Naive thymus-derived CD4-positive, alpha-beta T cell (primary cell): ENCODE data around the gene CGNL1. TPM values are rescaled to one million over a fixed set of nuclear protein-coding genes. Genes with fewer than 3 reads are reported as not detected.
A peak's percentile ranks its signal among the peaks of the same experiment; 100 is the strongest.

Experiments
- ATAC-seq: fragments of 150-1000 bp; cut with Tn5 transposase; 2 replicates; pipeline ENCODE4 v1.10.0; 2021; ENCODE audit warnings: mild to moderate bottlenecking, moderate library complexity
- CTCF ChIA-PET: fragments of 350-600 bp; sonication (Branson Sonifier 250); formaldehyde crosslinking; loops from one replicate; lab custom pipeline; 2021; ENCODE audit warnings: antibody characterized with exemption; lab: Charles Lee
- POLR2A ChIA-PET: fragments of 350-600 bp; sonication (Branson Sonifier 250); formaldehyde crosslinking; loops from one replicate; lab custom pipeline; 2021; ENCODE audit warnings: antibody characterized with exemption, inconsistent platforms; lab: Charles Lee
- DNase-seq, 9 donors: peaks; one replicate each; pipeline versions ENCODE4 v3.0.0 to v3.0.0-alpha.2; 2020 to 2022; ENCODE audit warnings: mixed read lengths in 1 of 9
- H3K27ac ChIP-seq: one replicate; pipeline ENCODE4 v1.7.0; 2013; ENCODE audit warnings: mild to moderate bottlenecking, low read depth, low read length, moderate library complexity
- H3K27me3 ChIP-seq, 2 donors: one replicate each; pipeline ENCODE4 v1.7.0; 2013; ENCODE audit warnings: low read length in 2 of 2, mild to moderate bottlenecking in 2 of 2, moderate library complexity in 2 of 2; ENCODE audit not compliant: control insufficient read depth in 2 of 2, insufficient read depth in 2 of 2
- H3K36me3 ChIP-seq, 3 experiments: 1 replicate in 2 of 3; 2 replicates in 1 of 3; pipeline ENCODE4 v1.7.0; 2013; ENCODE audit warnings: low read length in 3 of 3, mild to moderate bottlenecking in 3 of 3, moderate library complexity in 1 of 3; ENCODE audit not compliant: insufficient read depth in 3 of 3, control insufficient read depth in 2 of 3
- H3K4me1 ChIP-seq, 2 donors: one replicate each; pipeline ENCODE4 v1.7.0; 2013; ENCODE audit warnings: low read length in 2 of 2, mild to moderate bottlenecking in 2 of 2, moderate library complexity in 1 of 2; ENCODE audit not compliant: control insufficient read depth in 2 of 2, insufficient read depth in 2 of 2
- H3K4me3 ChIP-seq: 2 replicates; pipeline ENCODE4 v1.7.0; 2013; ENCODE audit warnings: mild to moderate bottlenecking, low read length
- H3K9me3 ChIP-seq, 3 experiments: 1 replicate in 2 of 3; 2 replicates in 1 of 3; pipeline ENCODE4 v1.7.0; 2013; ENCODE audit warnings: low read length in 3 of 3; ENCODE audit not compliant: control insufficient read depth in 2 of 3
- H3K27ac Mint-ChIP-seq, 9 donors: one replicate each; pipeline ENCODE4 v1.8.0; 2020 to 2022; ENCODE audit warnings: mixed read lengths in 9 of 9, mild to moderate bottlenecking in 8 of 9, moderate library complexity in 5 of 9, inconsistent platforms in 2 of 9
- H3K27me3 Mint-ChIP-seq, 5 donors: one replicate each; pipeline ENCODE4 v1.8.0; 2021 to 2022; ENCODE audit warnings: mixed read lengths in 5 of 5, mild to moderate bottlenecking in 1 of 5
- H3K36me3 Mint-ChIP-seq, 5 donors: one replicate each; pipeline ENCODE4 v1.8.0; 2020 to 2022; ENCODE audit warnings: mixed read lengths in 5 of 5, mild to moderate bottlenecking in 3 of 5, inconsistent platforms in 1 of 5
- H3K4me1 Mint-ChIP-seq, 7 donors: one replicate each; pipeline ENCODE4 v1.8.0; 2020 to 2022; ENCODE audit warnings: mixed read lengths in 7 of 7, mild to moderate bottlenecking in 3 of 7, inconsistent platforms in 1 of 7
- H3K4me3 Mint-ChIP-seq, 10 donors: one replicate each; pipeline ENCODE4 v1.8.0; 2020 to 2022; ENCODE audit warnings: mild to moderate bottlenecking in 10 of 10, mixed read lengths in 10 of 10, moderate library complexity in 6 of 10, inconsistent platforms in 2 of 10
- H3K9me3 Mint-ChIP-seq, 11 donors: one replicate each; pipeline ENCODE4 v1.8.0; 2020 to 2022; ENCODE audit warnings: mixed read lengths in 11 of 11, mild to moderate bottlenecking in 4 of 11, inconsistent platforms in 1 of 11, moderate library complexity in 1 of 11
- intact Hi-C, 2 donors: fragments of 100-400 bp; cut with micrococcal nuclease; formaldehyde crosslinking; loops; one replicate each; pipeline ENCODE4 v1.15.1; 2023
- polyA plus RNA-seq, 2 donors: library from polyadenylated mRNA; unstranded; fragments of 300-500 nt; fragmentation: Illumina TruSeq; gene quantifications; one replicate each; pipeline ENCODE4 v1.2.3, GENCODE V29; 2021
- total RNA-seq, 6 experiments: library from RNA in 5 of 6; stranded (reverse) in 5 of 6; gene quantifications; 1 replicate in 5 of 6; 2 replicates in 1 of 6; pipeline ENCODE4 v1.2.3 and lab custom pipeline; 2021 to 2026

The CGNL1 gene
- total and polyA plus RNA-seq, 7 experiments from 2014 or later = not detected

- CTCF ChIA-PET = no interaction called here
- intact Hi-C loops = no loop called here
Measured at GRCh38 chr15:57589281-57589680, 213.0 kb downstream of the CGNL1 start.

GRCh38 chr15:57589754-57590153, 213.4 kb downstream of the CGNL1 start:
- Histone ChIP-seq H3K4me3 (no peak overlapping the region), H3K27me3 (no peaks in the 10 kb centered on the region), H3K9me3 (no peaks in the 10 kb centered on the region), H3K4me1 (peaks cover 0 to 46% of the 10 kb centered on the region in 2 donors), H3K36me3 (no peaks in the 10 kb centered on the region), H3K27ac (no peak overlapping the region)
- peak overlapping the region in 8 of 10 donors; percentile 25 to 71 (median 42) for H3K4me3 Mint-ChIP-seq
- peaks cover 0 to 7% (median 0%) of the 10 kb centered on the region in 11 donors for H3K9me3 Mint-ChIP-seq
- H3K27ac Mint-ChIP-seq = peak overlapping the region in 7 of 9 donors; percentile 62 to 97 (median 88)
- peaks cover 0 to 15% (median 3%) of the 10 kb centered on the region in 5 donors for H3K36me3 Mint-ChIP-seq
- peaks cover 18 to 83% (median 60%) of the 10 kb centered on the region in 7 donors for H3K4me1 Mint-ChIP-seq
- no peak for ATAC-seq
- ChIA-PET CTCF (interaction anchor here (1.5 to 2.6 kb wide), 2 partner anchors 30 to 270 kb away, joined by 6 read pairs; no protein-coding TSS in a partner anchor), POLR2A (interaction anchor here (1.4 kb wide), 1 partner anchor 10 kb away, joined by 5 read pairs; no protein-coding TSS in a partner anchor)
- DNase-seq = no peak
- H3K27me3 Mint-ChIP-seq = peaks cover 0 to 38% (median 19%) of the 10 kb centered on the region in 5 donors
- intact Hi-C loops = no loop called here

More at GRCh38 chr15:57589281-57589680, 213.0 kb downstream of the CGNL1 start:
- Histone ChIP-seq H3K9me3 (no peaks in the 10 kb centered on the region), H3K4me3 (no peak overlapping the region), H3K27me3 (no peaks in the 10 kb centered on the region), H3K27ac (no peak overlapping the region), H3K4me1 (peaks cover 0 to 46% of the 10 kb centered on the region in 2 donors), H3K36me3 (no peaks in the 10 kb centered on the region)
- no peak for ATAC-seq
- Mint-ChIP-seq H3K4me3 (peak overlapping the region in 6 of 10 donors; percentile 3 to 66 (median 36)), H3K4me1 (peaks cover 18 to 82% (median 59%) of the 10 kb centered on the region in 7 donors), H3K9me3 (peaks cover 0 to 7% (median 0%) of the 10 kb centered on the region in 11 donors), H3K36me3 (peaks cover 0 to 15% (median 3%) of the 10 kb centered on the region in 5 donors), H3K27me3 (peaks cover 0 to 36% (median 19%) of the 10 kb centered on the region in 5 donors), H3K27ac (peak overlapping the region in 7 of 9 donors; percentile 62 to 97 (median 88))
- DNase-seq = no peak
- POLR2A ChIA-PET = no interaction called here

GRCh38 chr15:57591237-57591821, 215.0 kb downstream of the CGNL1 start:
- H3K27me3 Mint-ChIP-seq = peaks cover 0 to 47% (median 19%) of the 10 kb centered on the region in 5 donors
- H3K4me3 Mint-ChIP-seq = peak overlapping the region; percentile 60 to 86 (median 82)
- no peaks in the 10 kb centered on the region for H3K9me3 ChIP-seq
- POLR2A ChIA-PET = interaction anchor here (1.4 kb wide), 1 partner anchor 9 kb away, joined by 5 read pairs; no protein-coding TSS in a partner anchor
- peaks cover 0 to 15% (median 0%) of the 10 kb centered on the region in 5 donors for H3K36me3 Mint-ChIP-seq
- peaks cover 0 to 41% of the 10 kb centered on the region in 2 donors for H3K4me1 ChIP-seq
- H3K36me3 ChIP-seq = no peaks in the 10 kb centered on the region
- H3K4me3 ChIP-seq = peak overlapping the region; percentile 50
- H3K4me1 Mint-ChIP-seq = peaks cover 18 to 75% (median 61%) of the 10 kb centered on the region in 7 donors
- no peak for ATAC-seq
- intact Hi-C loops = loop anchor here in 1 of 2 donors (1.0 kb wide), 1 partner anchor 30 kb away; no protein-coding TSS in a partner anchor
- peak overlapping the region in 8 of 9 donors; percentile 25 to 87 (median 78) for H3K27ac Mint-ChIP-seq
- H3K27ac ChIP-seq = peak overlapping the region; percentile 15
- H3K9me3 Mint-ChIP-seq = peaks cover 0 to 7% (median 0%) of the 10 kb centered on the region in 11 donors
- CTCF ChIA-PET = interaction anchor here (1.5 to 2.6 kb wide), 2 partner anchors 31 to 269 kb away, joined by 6 read pairs; no protein-coding TSS in a partner anchor
- peak in 1 of 9 donors; percentile 8 for DNase-seq
- no peaks in the 10 kb centered on the region for H3K27me3 ChIP-seq

GRCh38 chr15:57591822-57592367, 215.6 kb downstream of the CGNL1 start, which contains the start of gene MYZAP:
TSS of gene MYZAP (plus strand) at chr15:57591904. CDS start at chr15:57592035, 131 bp downstream.
- no peaks in the 10 kb centered on the region for H3K9me3 ChIP-seq
- intact Hi-C loops = loop anchor here in 1 of 2 donors (1.0 kb wide), 1 partner anchor 31 kb away; no protein-coding TSS in a partner anchor
- H3K36me3 Mint-ChIP-seq = peaks cover 0 to 15% (median 0%) of the 10 kb centered on the region in 5 donors

GRCh38 chr15:57592426-57592825, 216.1 kb downstream of the CGNL1 start:
- Histone ChIP-seq H3K27ac (no peak overlapping the region), H3K4me3 (no peak overlapping the region), H3K36me3 (no peaks in the 10 kb centered on the region), H3K9me3 (no peaks in the 10 kb centered on the region), H3K27me3 (no peaks in the 10 kb centered on the region), H3K4me1 (peaks cover 0 to 30% of the 10 kb centered on the region in 2 donors)
- no peak for ATAC-seq
- peaks cover 0 to 7% (median 0%) of the 10 kb centered on the region in 11 donors for H3K9me3 Mint-ChIP-seq
- peaks cover 12 to 64% (median 50%) of the 10 kb centered on the region in 7 donors for H3K4me1 Mint-ChIP-seq
- H3K27me3 Mint-ChIP-seq = peaks cover 0 to 47% (median 19%) of the 10 kb centered on the region in 5 donors
- POLR2A ChIA-PET = no interaction called here
- DNase-seq = no peak
- CTCF ChIA-PET = interaction anchor here (2.6 kb wide), 1 partner anchor 32 kb away, joined by 6 read pairs; no protein-coding TSS in a partner anchor
- intact Hi-C loops = no loop called here
- H3K4me3 Mint-ChIP-seq = peak overlapping the region; percentile 27 to 86 (median 76)
- H3K36me3 Mint-ChIP-seq = peaks cover 0 to 15% (median 0%) of the 10 kb centered on the region in 5 donors
- H3K27ac Mint-ChIP-seq = peak overlapping the region in 6 of 9 donors; percentile 10 to 92 (median 74)

More at GRCh38 chr15:57591822-57592367, 215.6 kb downstream of the CGNL1 start, which contains the start of gene MYZAP:
- Mint-ChIP-seq H3K27ac (peak within 1 kb of the TSS in 8 of 9 donors; percentile 25 to 92 (median 79)), H3K9me3 (peaks cover 0 to 7% (median 0%) of the 10 kb centered on the region in 11 donors), H3K4me1 (peaks cover 17 to 69% (median 55%) of the 10 kb centered on the region in 7 donors), H3K27me3 (peaks cover 0 to 47% (median 19%) of the 10 kb centered on the region in 5 donors), H3K4me3 (peak within 1 kb of the TSS; percentile 60 to 86 (median 82))
- no peaks in the 10 kb centered on the region for H3K36me3 ChIP-seq
- DNase-seq (peak; percentile 19 to 65 (median 51)), ATAC-seq (peak; percentile 87)
- POLR2A ChIA-PET = no interaction called here
- no peaks in the 10 kb centered on the region for H3K27me3 ChIP-seq
- peak within 1 kb of the TSS; percentile 15 for H3K27ac ChIP-seq
- peaks cover 0 to 35% of the 10 kb centered on the region in 2 donors for H3K4me1 ChIP-seq
- CTCF ChIA-PET = interaction anchor here (2.6 kb wide), 1 partner anchor 32 kb away, joined by 6 read pairs; no protein-coding TSS in a partner anchor
- H3K4me3 ChIP-seq = peak within 1 kb of the TSS; percentile 50
